Hepatocyte (in vitro differentiated cells): ENCODE measurements around the gene PAXIP1. TPM values are rescaled to one million over a fixed set of nuclear protein-coding genes. Genes with fewer than 3 reads are reported as not detected.

Experiments used
- DNase-seq: peaks from one replicate; pipeline ENCODE4 v3.0.0-alpha.2; 2016; ENCODE audit warnings: low spot score
- H2AFZ ChIP-seq: fragments of 200-600 bp; sonication (generic); 2 replicates; pipeline ENCODE4 v1.6.0; 2016; ENCODE audit warnings: antibody characterized with exemption, mild to moderate bottlenecking
- H3K27ac ChIP-seq: fragments of 200-600 bp; sonication (generic); 2 replicates; pipeline ENCODE4 v1.5.1; 2016; ENCODE audit warnings: mild to moderate bottlenecking
- H3K27me3 ChIP-seq: fragments of 200-600 bp; sonication (generic); 2 replicates; pipeline ENCODE4 v1.6.1; 2016
- H3K36me3 ChIP-seq: fragments of 200-600 bp; sonication (generic); replicated peaks from 2 replicates; pipeline ENCODE4 v1.5.1; 2016; ENCODE audit warnings: low read depth; ENCODE audit not compliant: insufficient read depth
- H3K4me1 ChIP-seq: fragments of 200-600 bp; sonication (generic); 2 replicates; pipeline ENCODE4 v1.5.1; 2016; ENCODE audit warnings: mild to moderate bottlenecking, moderate library complexity; ENCODE audit not compliant: insufficient read depth
- H3K4me2 ChIP-seq: fragments of 200-600 bp; sonication (generic); 2 replicates; pipeline ENCODE4 v1.6.0; 2016
- H3K4me3 ChIP-seq: fragments of 200-600 bp; sonication (generic); 2 replicates; pipeline ENCODE4 v1.5.1; 2016; ENCODE audit warnings: mild to moderate bottlenecking
- H3K79me2 ChIP-seq: fragments of 200-600 bp; sonication (generic); 2 replicates; pipeline ENCODE4 v1.6.0; 2017; ENCODE audit warnings: mild to moderate bottlenecking
- H3K9me2 ChIP-seq: fragments of 200-600 bp; sonication (generic); replicated peaks from 2 replicates; pipeline ENCODE4 v1.6.0; 2017; ENCODE audit warnings: mild to moderate bottlenecking; ENCODE audit not compliant: insufficient read depth
- H3K9me3 ChIP-seq: fragments of 200-600 bp; sonication (generic); 2 replicates; pipeline ENCODE4 v1.5.1; 2016; ENCODE audit warnings: low read depth, mild to moderate bottlenecking
- H4K20me1 ChIP-seq: fragments of 200-600 bp; sonication (generic); 2 replicates; pipeline ENCODE4 v1.6.0; 2016; ENCODE audit warnings: mild to moderate bottlenecking; ENCODE audit not compliant: insufficient read depth, poor library complexity, severe bottlenecking
- EZH2 ChIP-seq: fragments of 200-600 bp; sonication (generic); IDR thresholded peaks from 2 replicates; pipeline ENCODE4 v1.6.1; 2016; ENCODE audit warnings: antibody characterized with exemption, mild to moderate bottlenecking, borderline replicate concordance
- EZH2phosphoT487 ChIP-seq: fragments of 200-600 bp; sonication (generic); IDR thresholded peaks from one replicate; pipeline ENCODE4 v1.6.1; 2018; ENCODE audit warnings: antibody characterized with exemption, mild to moderate bottlenecking, low read depth, moderate library complexity; ENCODE audit not compliant: unreplicated experiment, severe bottlenecking
- WGBS: methylation state at CpG from one replicate; pipeline ENCODE4 v1.1.6; 2016; ENCODE audit warnings: low lambda C conversion rate; ENCODE audit errors: missing lambda C conversion rate; 5-methylcytosine and 5-hydroxymethylcytosine counted together
- polyA plus RNA-seq: library from polyadenylated mRNA; unstranded; fragments of >200 nt; fragmentation: Nextera tagmentation; extraction: Ambion mirVana; gene quantifications from 2 replicates; pipeline ENCODE4 v1.2.1, GENCODE V29; 2016
- total RNA-seq: library from RNA; depleted of rRNA; stranded (reverse); fragments of >200 nt; gene quantifications from 2 replicates; pipeline ENCODE4 v1.2.3, GENCODE V29; 2014
- TF ChIP-seq, protein P1 (sequence below): fragments of 200-600 bp; sonication (generic); IDR thresholded peaks from 2 replicates; pipeline ENCODE4 v1.5.1; 2016; ENCODE audit warnings: antibody characterized with exemption, mild to moderate bottlenecking; ENCODE audit not compliant: poor library complexity

The PAXIP1 gene
- total and polyA plus RNA-seq, 2 experiments from 2014 or later = 4.5 to 12.2 TPM

DNA sequence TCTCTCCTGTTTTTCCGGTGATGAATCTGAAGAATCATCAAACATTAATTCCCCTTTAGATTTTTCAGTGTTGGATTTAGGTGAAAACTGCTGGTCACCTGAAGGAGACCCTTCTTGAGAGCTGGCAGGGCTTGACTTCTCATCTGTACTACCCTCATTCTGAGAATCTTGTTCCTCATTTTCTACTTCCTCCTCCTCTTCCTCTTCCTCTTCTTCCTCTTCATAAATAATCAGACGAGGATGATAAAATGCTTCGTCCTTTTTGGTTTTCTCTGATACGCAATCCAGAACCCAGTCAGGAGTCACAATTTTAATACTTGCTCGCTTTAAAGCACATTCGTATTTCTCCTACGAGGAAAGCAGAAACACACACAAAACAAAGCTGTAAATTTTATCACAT is 26.9 kb downstream of the PAXIP1 start:
- H3K27ac ChIP-seq = no peak overlapping the region
- 96% methylated on average over 7 of the region's 7 CpGs for WGBS
- H3K36me3 ChIP-seq = no peaks in the 10 kb centered on the region

DNA sequence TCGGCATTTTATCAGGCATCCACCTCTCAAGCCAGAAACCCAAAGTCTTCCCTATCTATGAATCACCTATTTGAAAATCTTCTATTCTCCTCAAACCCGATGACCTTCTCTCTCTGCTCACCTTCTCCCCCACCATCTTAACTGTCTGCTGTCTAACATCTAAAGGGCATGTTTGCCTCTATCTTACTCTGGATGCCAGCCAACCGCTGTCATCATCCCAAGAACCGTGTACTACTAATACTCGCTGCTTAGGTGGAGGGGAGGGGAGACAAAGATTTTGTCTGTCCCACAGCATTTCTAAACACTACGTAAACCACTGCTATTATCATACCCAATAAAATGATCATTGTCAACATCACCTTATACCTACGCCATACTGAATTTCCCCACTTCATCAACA is 29.5 kb downstream of the PAXIP1 start:
- Histone ChIP-seq H3K4me1 (no peaks in the 10 kb centered on the region), H3K79me2 (peaks cover 4% of the 10 kb centered on the region), H3K4me2 (no peak overlapping the region), H3K9me2 (no peaks in the 10 kb centered on the region), H4K20me1 (no peaks in the 10 kb centered on the region), H3K36me3 (no peaks in the 10 kb centered on the region), H3K4me3 (no peak overlapping the region), H3K9me3 (no peaks in the 10 kb centered on the region), H3K27me3 (no peaks in the 10 kb centered on the region), H2AFZ (no peak overlapping the region), H3K27ac (no peak overlapping the region)
- TF ChIP-seq EZH2 = no peak
- TF ChIP-seq, protein P1, sequence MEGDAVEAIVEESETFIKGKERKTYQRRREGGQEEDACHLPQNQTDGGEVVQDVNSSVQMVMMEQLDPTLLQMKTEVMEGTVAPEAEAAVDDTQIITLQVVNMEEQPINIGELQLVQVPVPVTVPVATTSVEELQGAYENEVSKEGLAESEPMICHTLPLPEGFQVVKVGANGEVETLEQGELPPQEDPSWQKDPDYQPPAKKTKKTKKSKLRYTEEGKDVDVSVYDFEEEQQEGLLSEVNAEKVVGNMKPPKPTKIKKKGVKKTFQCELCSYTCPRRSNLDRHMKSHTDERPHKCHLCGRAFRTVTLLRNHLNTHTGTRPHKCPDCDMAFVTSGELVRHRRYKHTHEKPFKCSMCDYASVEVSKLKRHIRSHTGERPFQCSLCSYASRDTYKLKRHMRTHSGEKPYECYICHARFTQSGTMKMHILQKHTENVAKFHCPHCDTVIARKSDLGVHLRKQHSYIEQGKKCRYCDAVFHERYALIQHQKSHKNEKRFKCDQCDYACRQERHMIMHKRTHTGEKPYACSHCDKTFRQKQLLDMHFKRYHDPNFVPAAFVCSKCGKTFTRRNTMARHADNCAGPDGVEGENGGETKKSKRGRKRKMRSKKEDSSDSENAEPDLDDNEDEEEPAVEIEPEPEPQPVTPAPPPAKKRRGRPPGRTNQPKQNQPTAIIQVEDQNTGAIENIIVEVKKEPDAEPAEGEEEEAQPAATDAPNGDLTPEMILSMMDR = no peak
- TF ChIP-seq EZH2phosphoT487 = no peak
- 82% methylated on average over 7 of the region's 7 CpGs for WGBS
- no peak for DNase-seq

More for the DNA sequence above, 26.9 kb downstream of the PAXIP1 start:
- H2AFZ ChIP-seq = no peak overlapping the region
- H3K4me1 ChIP-seq = no peaks in the 10 kb centered on the region
- no peak overlapping the region for H3K4me2 ChIP-seq
- no peak for TF ChIP-seq EZH2phosphoT487
- no peak for TF ChIP-seq EZH2
- TF ChIP-seq, protein P1 = no peak
- H4K20me1 ChIP-seq = no peaks in the 10 kb centered on the region
- no peaks in the 10 kb centered on the region for H3K9me3 ChIP-seq
- H3K9me2 ChIP-seq = no peaks in the 10 kb centered on the region
- H3K27me3 ChIP-seq = no peaks in the 10 kb centered on the region
- H3K79me2 ChIP-seq = peaks cover 4% of the 10 kb centered on the region
- no peak for DNase-seq
- no peak overlapping the region for H3K4me3 ChIP-seq

DNA sequence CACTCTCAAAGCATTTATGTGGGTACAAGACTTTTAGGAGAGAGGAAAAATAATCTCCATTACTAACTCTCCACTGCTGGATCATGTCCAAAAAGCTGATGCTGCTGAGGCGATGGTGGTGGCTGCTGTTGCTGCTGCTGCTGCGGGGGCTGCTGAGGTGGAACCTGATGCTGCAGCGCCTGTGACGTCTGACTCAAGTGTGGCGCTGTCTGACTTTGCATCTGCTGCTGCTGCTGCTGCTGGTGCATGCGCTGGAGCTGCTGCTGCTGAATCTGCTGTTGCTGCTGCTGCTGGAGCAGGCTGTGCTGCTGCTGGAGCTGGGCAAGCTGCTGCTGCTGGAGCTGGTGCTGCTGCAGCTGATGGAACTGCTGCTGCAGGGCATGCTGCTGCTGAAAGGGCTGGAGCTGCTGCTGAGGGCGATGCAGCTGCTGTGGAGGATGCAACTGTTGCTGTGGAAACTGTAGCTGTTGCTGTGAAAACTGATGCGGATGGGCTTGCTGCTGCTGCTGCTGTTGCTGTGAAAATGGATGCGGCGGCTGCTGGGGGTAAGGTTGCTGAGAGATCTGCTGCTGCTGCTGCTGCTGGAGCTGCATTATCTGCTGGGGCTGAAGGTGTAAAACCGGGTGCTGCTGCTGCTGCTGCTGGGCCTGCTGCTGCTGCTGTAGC is 34.5 kb downstream of the PAXIP1 start:
- no peaks in the 10 kb centered on the region for H3K79me2 ChIP-seq
- 92% methylated on average over 11 of the region's 11 CpGs for WGBS
- TF ChIP-seq, protein P1 = no peak
- TF ChIP-seq EZH2phosphoT487 (no peak), EZH2 (no peak)
- no peaks in the 10 kb centered on the region for H3K4me1 ChIP-seq
- no peak overlapping the region for H3K4me2 ChIP-seq
- H3K36me3 ChIP-seq = no peaks in the 10 kb centered on the region
- no peak overlapping the region for H3K4me3 ChIP-seq
- no peak overlapping the region for H2AFZ ChIP-seq
- H3K9me2 ChIP-seq = no peaks in the 10 kb centered on the region
- H3K9me3 ChIP-seq = no peaks in the 10 kb centered on the region
- H3K27ac ChIP-seq = no peak overlapping the region
- no peak for DNase-seq
- no peaks in the 10 kb centered on the region for H4K20me1 ChIP-seq
- no peaks in the 10 kb centered on the region for H3K27me3 ChIP-seq
